Measurements from ENCODE around the gene DBNDD1.
"Not testable (repeated sequence)": the region's sequence is repeated elsewhere in the genome, so short reads cannot be mapped to it uniquely, and the experiment has no call there.

Gene DBNDD1

GRCh38 chr16:89993971-89994370 is 25.3 kb downstream of the DBNDD1 start:
- no peak for DNase-seq (ENCODE audit: low read depth in 1 of 2, low spot score in 1 of 2)

GRCh38 chr16:89993377-89993776 is 25.9 kb downstream of the DBNDD1 start:
- no peak for DNase-seq (ENCODE audit: low read depth in 1 of 2, low spot score in 1 of 2)

GRCh38 chr16:89990799-89991198 is 28.5 kb downstream of the DBNDD1 start:
- no peak for DNase-seq (ENCODE audit: low read depth in 1 of 2, low spot score in 1 of 2)

- no peak for DNase-seq (ENCODE audit: low read depth in 1 of 2, low spot score in 1 of 2)
These were observed 30.3 kb downstream of the DBNDD1 start for GRCh38 chr16:89988951-89989350.

GRCh38 chr16:89987169-89987568 is 32.1 kb downstream of the DBNDD1 start:
- no peak for DNase-seq (ENCODE audit: low read depth in 1 of 2, low spot score in 1 of 2)

GRCh38 chr16:89986600-89986999 is 32.7 kb downstream of the DBNDD1 start:
- no peak for DNase-seq (ENCODE audit: low read depth in 1 of 2, low spot score in 1 of 2)

- DNase-seq (ENCODE audit: low read depth in 1 of 2, low spot score in 1 of 2) = no peak
These were observed 34.0 kb downstream of the DBNDD1 start for GRCh38 chr16:89985219-89985618.

- no peak for DNase-seq (ENCODE audit: low read depth in 1 of 2, low spot score in 1 of 2)
These were observed 35.0 kb downstream of the DBNDD1 start for GRCh38 chr16:89984216-89984615.

- DNase-seq (ENCODE audit: low read depth in 1 of 2, low spot score in 1 of 2) = no peak
These were observed 35.7 kb downstream of the DBNDD1 start for GRCh38 chr16:89983536-89983935.

- DNase-seq (ENCODE audit: low read depth in 1 of 2, low spot score in 1 of 2) = no peak
These were observed 36.9 kb downstream of the DBNDD1 start for GRCh38 chr16:89982318-89982717.

GRCh38 chr16:89981414-89981813 is 37.8 kb downstream of the DBNDD1 start:
- no peak for DNase-seq (ENCODE audit: low read depth in 1 of 2, low spot score in 1 of 2)

- no peak for DNase-seq (ENCODE audit: low read depth in 1 of 2, low spot score in 1 of 2)
These were observed 44.4 kb downstream of the DBNDD1 start for GRCh38 chr16:89974870-89975269.

GRCh38 chr16:89973654-89974335 is 45.5 kb downstream of the DBNDD1 start:
- DNase-seq (ENCODE audit: low read depth in 1 of 2, low spot score in 1 of 2) = no peak

GRCh38 chr16:89973235-89973634 is 46.0 kb downstream of the DBNDD1 start:
- DNase-seq (ENCODE audit: low read depth in 1 of 2, low spot score in 1 of 2) = no peak

- DNase-seq (ENCODE audit: low read depth in 1 of 2, low spot score in 1 of 2) = peak; percentile 86 to 89
These were observed 46.7 kb downstream of the DBNDD1 start for GRCh38 chr16:89972244-89973234.

GRCh38 chr16:89971495-89972243 is 47.6 kb downstream of the DBNDD1 start:
- no peak for DNase-seq (ENCODE audit: low read depth in 1 of 2, low spot score in 1 of 2)

- DNase-seq (ENCODE audit: low read depth in 1 of 2, low spot score in 1 of 2) = no peak
These were observed 49.4 kb downstream of the DBNDD1 start for GRCh38 chr16:89969741-89970410.

- not testable (repeated sequence) for DNase-seq (ENCODE audit: low read depth in 1 of 2, low spot score in 1 of 2)
These were observed 51.2 kb downstream of the DBNDD1 start for GRCh38 chr16:89968074-89968473.

GRCh38 chr16:89967436-89967835 is 51.8 kb downstream of the DBNDD1 start:
- DNase-seq (ENCODE audit: low read depth in 1 of 2, low spot score in 1 of 2) = not testable (repeated sequence)

- no peak for DNase-seq (ENCODE audit: low read depth in 1 of 2, low spot score in 1 of 2)
These were observed 52.5 kb downstream of the DBNDD1 start for GRCh38 chr16:89966756-89967155.
